ENCODE measurements around the gene TMTC4.

Gene TMTC4

DNA sequence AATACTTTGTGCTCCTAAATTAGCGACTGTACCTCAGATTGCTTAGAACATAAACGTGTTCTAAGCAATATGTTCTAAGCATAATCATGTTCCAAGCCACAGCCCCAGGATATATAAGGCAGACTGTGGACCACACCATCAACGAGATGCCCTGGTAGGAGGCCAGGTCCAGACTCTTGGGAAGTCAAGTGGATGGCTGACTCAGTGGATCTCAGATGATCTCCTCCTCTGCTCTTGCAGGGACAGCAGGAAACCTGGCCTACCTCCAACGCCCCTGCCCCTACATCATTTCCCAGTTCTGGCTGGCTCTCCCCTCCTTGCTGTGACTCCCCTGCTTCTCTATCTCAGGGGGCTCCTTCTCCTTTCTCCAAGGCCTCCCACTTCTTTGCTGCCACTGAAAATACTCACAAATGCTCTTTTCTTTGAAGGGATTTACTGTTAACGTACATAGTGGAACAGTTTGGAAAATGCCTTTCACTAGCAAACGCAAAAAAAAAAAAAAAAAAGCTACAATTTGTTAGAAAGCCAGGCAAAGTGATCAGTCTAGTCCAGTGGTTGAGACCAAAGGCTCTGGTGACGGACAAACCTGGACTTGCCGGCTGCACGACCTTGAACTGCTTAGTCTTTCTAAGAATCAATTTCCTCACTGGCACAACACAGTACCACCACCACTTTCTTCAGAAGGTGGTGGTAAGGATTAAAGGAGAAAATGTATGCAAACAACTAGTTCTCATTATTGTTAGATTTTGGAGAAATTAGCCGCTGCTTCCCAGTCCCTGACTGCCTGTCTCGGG is 3.0 kb downstream of the TMTC4 start:
- peaks cover 21% of the 10 kb centered on the region for H3K4me1 ChIP-seq (ENCODE audit: control insufficient read depth, low read length)
- H3K9me2 ChIP-seq (replicated peaks; ENCODE audit: control insufficient read depth, low read length) = no peaks in the 10 kb centered on the region
- no peak overlapping the region for H3K27ac ChIP-seq (ENCODE audit: low read depth, low read length)
- H3K79me2 ChIP-seq (ENCODE audit: control insufficient read depth, low read length) = peaks cover 44% of the 10 kb centered on the region
- no peak overlapping the region for H3K4me2 ChIP-seq (ENCODE audit: low read length)
- peaks cover 37% of the 10 kb centered on the region for H3K36me3 ChIP-seq (ENCODE audit: control insufficient read depth, low read length)
- no peak for TF ChIP-seq EZH2phosphoT487 (IDR thresholded peaks at IDR 0.05; ENCODE audit: borderline replicate concordance, low read length)
- TF ChIP-seq, protein P1, sequence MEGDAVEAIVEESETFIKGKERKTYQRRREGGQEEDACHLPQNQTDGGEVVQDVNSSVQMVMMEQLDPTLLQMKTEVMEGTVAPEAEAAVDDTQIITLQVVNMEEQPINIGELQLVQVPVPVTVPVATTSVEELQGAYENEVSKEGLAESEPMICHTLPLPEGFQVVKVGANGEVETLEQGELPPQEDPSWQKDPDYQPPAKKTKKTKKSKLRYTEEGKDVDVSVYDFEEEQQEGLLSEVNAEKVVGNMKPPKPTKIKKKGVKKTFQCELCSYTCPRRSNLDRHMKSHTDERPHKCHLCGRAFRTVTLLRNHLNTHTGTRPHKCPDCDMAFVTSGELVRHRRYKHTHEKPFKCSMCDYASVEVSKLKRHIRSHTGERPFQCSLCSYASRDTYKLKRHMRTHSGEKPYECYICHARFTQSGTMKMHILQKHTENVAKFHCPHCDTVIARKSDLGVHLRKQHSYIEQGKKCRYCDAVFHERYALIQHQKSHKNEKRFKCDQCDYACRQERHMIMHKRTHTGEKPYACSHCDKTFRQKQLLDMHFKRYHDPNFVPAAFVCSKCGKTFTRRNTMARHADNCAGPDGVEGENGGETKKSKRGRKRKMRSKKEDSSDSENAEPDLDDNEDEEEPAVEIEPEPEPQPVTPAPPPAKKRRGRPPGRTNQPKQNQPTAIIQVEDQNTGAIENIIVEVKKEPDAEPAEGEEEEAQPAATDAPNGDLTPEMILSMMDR (IDR thresholded peaks at IDR 0.05; ENCODE audit: low read depth, low read length, poor library complexity, severe bottlenecking) = no peak
- peaks cover 6% of the 10 kb centered on the region for H4K20me1 ChIP-seq (ENCODE audit: control insufficient read depth, insufficient read depth, low read depth, low read length)
- no peaks in the 10 kb centered on the region for H3K9me3 ChIP-seq (ENCODE audit: control insufficient read depth, insufficient read depth, low read length)
- H3F3A ChIP-seq (ENCODE audit: control insufficient read depth, insufficient read depth) = peaks cover 5% of the 10 kb centered on the region; the same call in 1 of the 2 replicates
- no peaks in the 10 kb centered on the region for H3K27me3 ChIP-seq (ENCODE audit: control insufficient read depth, low read length)
- H3K4me3 ChIP-seq (ENCODE audit: low read length) = no peak overlapping the region

GRCh38 chr13:100668408-100668807 is 6.2 kb downstream of the TMTC4 start:
- H3K4me2 ChIP-seq (ENCODE audit: low read length) = no peak overlapping the region
- H3K27me3 ChIP-seq (ENCODE audit: control insufficient read depth, low read length) = no peaks in the 10 kb centered on the region
- peaks cover 36% of the 10 kb centered on the region for H3K79me2 ChIP-seq (ENCODE audit: control insufficient read depth, low read length)
- peaks cover 68% of the 10 kb centered on the region for H3K36me3 ChIP-seq (ENCODE audit: control insufficient read depth, low read length)
- no peak overlapping the region for H3K27ac ChIP-seq (ENCODE audit: low read depth, low read length)
- H3K9me2 ChIP-seq (replicated peaks; ENCODE audit: control insufficient read depth, low read length) = no peaks in the 10 kb centered on the region
- H4K20me1 ChIP-seq (ENCODE audit: control insufficient read depth, insufficient read depth, low read depth, low read length) = peaks cover 3% of the 10 kb centered on the region
- H3F3A ChIP-seq (ENCODE audit: control insufficient read depth, insufficient read depth) = no peaks in the 10 kb centered on the region; the same call in 1 of the 2 replicates
- no peak overlapping the region for H3K4me3 ChIP-seq (ENCODE audit: low read length)
- no peaks in the 10 kb centered on the region for H3K9me3 ChIP-seq (ENCODE audit: control insufficient read depth, insufficient read depth, low read length)
- TF ChIP-seq, protein P1 (IDR thresholded peaks at IDR 0.05; ENCODE audit: low read depth, low read length, poor library complexity, severe bottlenecking) = no peak
- no peak for TF ChIP-seq EZH2phosphoT487 (IDR thresholded peaks at IDR 0.05; ENCODE audit: borderline replicate concordance, low read length)
- peaks cover 7% of the 10 kb centered on the region for H3K4me1 ChIP-seq (ENCODE audit: control insufficient read depth, low read length)

DNA sequence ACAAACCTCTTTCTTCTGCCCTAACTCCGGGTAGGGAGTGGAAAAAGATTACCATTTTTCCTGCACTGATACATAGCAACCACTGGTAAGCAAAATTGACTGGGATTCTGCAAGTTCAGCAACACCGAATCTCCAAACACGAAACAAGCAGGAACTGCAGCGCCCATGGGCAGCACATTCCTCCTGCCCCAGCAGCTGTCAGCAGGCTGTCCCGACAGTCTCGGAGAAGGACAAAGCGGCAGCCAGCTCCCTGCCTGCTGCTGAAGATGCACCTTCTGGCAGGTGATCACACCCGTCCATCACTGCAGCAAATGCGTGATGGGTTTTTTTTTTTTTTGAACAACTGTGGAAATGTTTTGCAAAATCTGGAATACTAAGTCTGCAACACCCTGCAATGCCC is 6.7 kb downstream of the TMTC4 start:
- H3F3A ChIP-seq (ENCODE audit: control insufficient read depth, insufficient read depth) = no peaks in the 10 kb centered on the region; the same call in 1 of the 2 replicates
- H3K4me2 ChIP-seq (ENCODE audit: low read length) = no peak overlapping the region
- no peak overlapping the region for H3K27ac ChIP-seq (ENCODE audit: low read depth, low read length)
- no peak overlapping the region for H3K4me3 ChIP-seq (ENCODE audit: low read length)
- H3K4me1 ChIP-seq (ENCODE audit: control insufficient read depth, low read length) = peaks cover 2% of the 10 kb centered on the region; the same call in 1 of the 2 replicates
- H3K79me2 ChIP-seq (ENCODE audit: control insufficient read depth, low read length) = peaks cover 31% of the 10 kb centered on the region
- H4K20me1 ChIP-seq (ENCODE audit: control insufficient read depth, insufficient read depth, low read depth, low read length) = no peaks in the 10 kb centered on the region
- H3K36me3 ChIP-seq (ENCODE audit: control insufficient read depth, low read length) = peaks cover 73% of the 10 kb centered on the region
- H3K27me3 ChIP-seq (ENCODE audit: control insufficient read depth, low read length) = no peaks in the 10 kb centered on the region
- H3K9me2 ChIP-seq (replicated peaks; ENCODE audit: control insufficient read depth, low read length) = no peaks in the 10 kb centered on the region
- H3K9me3 ChIP-seq (ENCODE audit: control insufficient read depth, insufficient read depth, low read length) = no peaks in the 10 kb centered on the region
- no peak for TF ChIP-seq EZH2phosphoT487 (IDR thresholded peaks at IDR 0.05; ENCODE audit: borderline replicate concordance, low read length)
- TF ChIP-seq, protein P1 (IDR thresholded peaks at IDR 0.05; ENCODE audit: low read depth, low read length, poor library complexity, severe bottlenecking) = no peak

Data from DOHH2 (cell line).